GM23248 (cell line): Measurements from ENCODE around the gene AKT3.

ENCODE experiments used
- EZH2 ChIP-seq: fragments of 200-600 bp; sonication (generic); IDR thresholded peaks from 2 replicates; pipeline ENCODE4 v1.6.1; 2018; ENCODE audit warnings: antibody characterized with exemption, mild to moderate bottlenecking; ENCODE audit not compliant: insufficient read depth, poor library complexity, severe bottlenecking
- EZH2phosphoT487 ChIP-seq: fragments of 200-600 bp; sonication (generic); IDR thresholded peaks from 2 replicates; pipeline ENCODE4 v1.6.1; 2018; ENCODE audit warnings: antibody characterized with exemption, moderate library complexity, mild to moderate bottlenecking, low read depth; ENCODE audit not compliant: insufficient read depth

- TF ChIP-seq EZH2 (no peak), EZH2phosphoT487 (no peak)
These were observed 40.5 kb upstream of the AKT3 start for GRCh38 chr1:243890576-243890975.
